ENCODE measurements around the gene SIN3B. TPM values are rescaled to one million over a fixed set of nuclear protein-coding genes. Genes with fewer than 3 reads are reported as not detected.

Gene SIN3B
- total RNA-seq, 1 experiment from 2014 or later: 49.7 TPM

DNA sequence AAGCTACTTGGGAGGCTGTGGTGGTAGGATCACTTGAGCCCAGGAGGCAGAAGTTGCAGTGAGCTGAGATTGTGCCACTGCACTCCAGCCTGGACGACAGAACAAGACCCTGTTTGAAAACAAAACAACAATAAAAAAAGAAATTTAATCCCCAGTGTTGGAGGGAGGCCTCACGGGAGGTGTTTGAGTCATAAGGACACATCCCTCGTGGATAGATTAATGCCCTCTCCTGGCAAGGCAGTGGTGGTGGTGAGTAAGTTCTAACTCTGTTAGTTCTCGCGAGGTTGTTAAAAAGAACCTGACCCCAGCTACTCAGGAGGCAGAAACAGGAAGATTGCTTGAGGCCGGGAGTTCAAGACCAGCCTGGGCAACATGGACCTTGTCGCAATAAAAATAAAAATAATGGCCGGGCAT is 27.6 kb upstream of the SIN3B start:
- Mint-ChIP-seq H3K4me3 (ENCODE audit: low read depth, unreplicated experiment) (no peak overlapping the region), H3K9me3 (ENCODE audit: low read depth, unreplicated experiment) (peaks cover under 1% of the 10 kb centered on the region), H3K27me3 (ENCODE audit: unreplicated experiment) (no peaks in the 10 kb centered on the region), H3K4me1 (ENCODE audit: low read depth, unreplicated experiment) (no peaks in the 10 kb centered on the region), H3K27ac (ENCODE audit: unreplicated experiment) (no peak overlapping the region), H3K36me3 (ENCODE audit: insufficient read depth, unreplicated experiment) (no peaks in the 10 kb centered on the region)
- BruUV-seq (replicated peaks): no TSS peak
- no peak for DNase-seq
- CTCF ChIA-PET: no interaction called here
- intact Hi-C loops (cut with micrococcal nuclease; ENCODE audit: unreplicated experiment): no loop called here
- no peak for TF ChIP-seq CTCF (IDR thresholded peaks at IDR 0.05; ENCODE audit: unreplicated experiment)

DNA sequence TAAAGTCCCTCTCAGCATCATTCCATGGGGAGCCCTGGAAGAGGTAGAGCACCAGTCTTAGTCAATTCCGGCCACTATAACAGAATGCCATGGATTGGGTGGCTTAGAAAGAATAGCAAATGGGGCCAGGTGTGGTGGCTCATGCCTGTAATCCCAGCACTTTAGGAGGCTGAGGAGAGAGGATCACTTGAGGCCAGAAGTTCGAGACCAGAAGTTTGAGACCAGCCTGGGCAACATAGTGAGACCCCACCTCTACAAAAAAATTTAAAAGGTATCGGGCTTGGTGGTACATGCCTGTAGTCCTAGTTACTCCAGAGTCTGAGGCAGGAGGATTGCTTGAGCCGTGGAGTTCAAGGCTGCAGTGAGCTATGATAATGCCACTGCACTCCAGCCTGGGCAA is 25.0 kb upstream of the SIN3B start:
- CTCF ChIA-PET: no interaction called here
- Mint-ChIP-seq H3K4me3 (ENCODE audit: low read depth, unreplicated experiment) (no peak overlapping the region), H3K27ac (ENCODE audit: unreplicated experiment) (no peak overlapping the region), H3K4me1 (ENCODE audit: low read depth, unreplicated experiment) (no peaks in the 10 kb centered on the region), H3K27me3 (ENCODE audit: unreplicated experiment) (no peaks in the 10 kb centered on the region), H3K36me3 (ENCODE audit: insufficient read depth, unreplicated experiment) (no peaks in the 10 kb centered on the region), H3K9me3 (ENCODE audit: low read depth, unreplicated experiment) (no peaks in the 10 kb centered on the region)
- no peak for DNase-seq
- intact Hi-C loops (cut with micrococcal nuclease; ENCODE audit: unreplicated experiment): no loop called here
- BruUV-seq (replicated peaks): no TSS peak
- TF ChIP-seq CTCF (IDR thresholded peaks at IDR 0.05; ENCODE audit: unreplicated experiment): no peak

- intact Hi-C loops (cut with micrococcal nuclease; ENCODE audit: unreplicated experiment): no loop called here
- TF ChIP-seq CTCF (IDR thresholded peaks at IDR 0.05; ENCODE audit: unreplicated experiment): no peak
- no peaks in the 10 kb centered on the region for H3K9me3 Mint-ChIP-seq (ENCODE audit: low read depth, unreplicated experiment)
- no peaks in the 10 kb centered on the region for H3K4me1 Mint-ChIP-seq (ENCODE audit: low read depth, unreplicated experiment)
- no peak overlapping the region for H3K27ac Mint-ChIP-seq (ENCODE audit: unreplicated experiment)
- no peak overlapping the region for H3K4me3 Mint-ChIP-seq (ENCODE audit: low read depth, unreplicated experiment)
- no peaks in the 10 kb centered on the region for H3K36me3 Mint-ChIP-seq (ENCODE audit: insufficient read depth, unreplicated experiment)
- CTCF ChIA-PET: interaction anchor here (0.7 kb wide), 1 partner anchor 12 kb away, joined by 3 read pairs; no protein-coding TSS in a partner anchor
- BruUV-seq (replicated peaks): no TSS peak
- no peak for DNase-seq
- H3K27me3 Mint-ChIP-seq (ENCODE audit: unreplicated experiment): no peaks in the 10 kb centered on the region
Measured at GRCh38 chr19:16807549-16808284, 21.5 kb upstream of the SIN3B start.

DNA sequence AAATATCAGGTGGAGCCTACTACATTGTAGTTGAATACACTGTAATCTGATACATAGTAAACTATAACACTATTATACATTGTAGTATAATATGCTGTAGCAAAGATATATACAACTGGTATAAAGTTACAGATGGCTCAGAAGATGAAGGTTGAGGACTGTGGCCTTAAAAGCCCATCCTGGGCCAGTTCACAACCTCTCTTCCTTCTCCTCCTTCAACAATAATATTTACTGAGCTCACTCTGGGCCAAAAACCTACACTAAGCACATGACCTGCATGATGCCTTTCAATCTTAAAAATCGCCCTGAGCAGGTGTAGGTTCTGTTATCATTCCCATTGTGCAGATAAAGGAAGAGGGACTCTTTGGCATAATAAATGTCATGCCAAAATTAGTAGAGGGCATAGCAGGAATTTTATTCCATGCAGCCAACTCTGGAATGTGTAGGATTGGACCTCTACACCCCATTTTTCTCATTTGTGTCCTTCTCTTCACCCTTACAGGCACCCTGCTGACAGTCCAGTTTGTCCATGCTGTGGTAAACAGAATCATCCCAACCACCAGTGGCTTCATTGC is 14.6 kb upstream of the SIN3B start:
- no peaks in the 10 kb centered on the region for H3K9me3 Mint-ChIP-seq (ENCODE audit: low read depth, unreplicated experiment)
- H3K27ac Mint-ChIP-seq (ENCODE audit: unreplicated experiment): no peak overlapping the region
- no peak overlapping the region for H3K4me3 Mint-ChIP-seq (ENCODE audit: low read depth, unreplicated experiment)
- H3K4me1 Mint-ChIP-seq (ENCODE audit: low read depth, unreplicated experiment): no peaks in the 10 kb centered on the region
- peaks cover 5% of the 10 kb centered on the region for H3K36me3 Mint-ChIP-seq (ENCODE audit: insufficient read depth, unreplicated experiment)
- BruUV-seq (replicated peaks): no TSS peak
- TF ChIP-seq CTCF (IDR thresholded peaks at IDR 0.05; ENCODE audit: unreplicated experiment): no peak
- intact Hi-C loops (cut with micrococcal nuclease; ENCODE audit: unreplicated experiment): no loop called here
- H3K27me3 Mint-ChIP-seq (ENCODE audit: unreplicated experiment): no peaks in the 10 kb centered on the region
- DNase-seq: no peak
- CTCF ChIA-PET: no interaction called here
